CD4-positive, alpha-beta T cell treated with Interleukin-1 beta for 1 hour (primary cell): ENCODE measurements around the gene SYT3.
A peak's percentile ranks its signal among the peaks of the same experiment; 100 is the strongest.

Experiments used
- DNase-seq, 2 donors: peaks; one replicate each; pipeline ENCODE4 v3.0.0-alpha.2; 2020 to 2022

Gene SYT3

GRCh38 chr19:50639121-50640112 is at the start of gene SYT3:
TSS of gene SYT3 (minus strand) at chr19:50639881. CDS start at chr19:50637411, 2,470 bp downstream.
- DNase-seq, result peak; percentile 25 to 52

GRCh38 chr19:50688766-50689165 is 49.1 kb upstream of the SYT3 start:
- DNase-seq, result no peak

GRCh38 chr19:50686310-50687032 is 46.8 kb upstream of the SYT3 start:
- no peak for DNase-seq

- peak; percentile 78 to 89 for DNase-seq
Measured at GRCh38 chr19:50679177-50680125, 39.8 kb upstream of the SYT3 start.

- DNase-seq, result no peak
Measured at GRCh38 chr19:50678323-50678722, 38.6 kb upstream of the SYT3 start.

GRCh38 chr19:50677636-50678035 is 38.0 kb upstream of the SYT3 start:
- no peak for DNase-seq

- no peak for DNase-seq
Measured at GRCh38 chr19:50676625-50677197, 37.0 kb upstream of the SYT3 start.

- DNase-seq, result no peak
Measured at GRCh38 chr19:50673118-50673517, 33.4 kb upstream of the SYT3 start.

- DNase-seq, result no peak
Measured at GRCh38 chr19:50670102-50670380, 30.4 kb upstream of the SYT3 start.

GRCh38 chr19:50669302-50670101 is 29.8 kb upstream of the SYT3 start:
- DNase-seq, result peak; percentile 22 to 25

GRCh38 chr19:50668879-50669278 is 29.2 kb upstream of the SYT3 start:
- DNase-seq, result no peak

- DNase-seq, result no peak
Measured at GRCh38 chr19:50668416-50668815, 28.7 kb upstream of the SYT3 start.

GRCh38 chr19:50667759-50668231 is 28.1 kb upstream of the SYT3 start:
- no peak for DNase-seq

GRCh38 chr19:50667177-50667758 is 27.6 kb upstream of the SYT3 start:
- no peak for DNase-seq

- no peak for DNase-seq
Measured at GRCh38 chr19:50666346-50667176, 26.9 kb upstream of the SYT3 start.

- no peak for DNase-seq
Measured at GRCh38 chr19:50664204-50664603, 24.5 kb upstream of the SYT3 start.

- no peak for DNase-seq
Measured at GRCh38 chr19:50663482-50663790, 23.8 kb upstream of the SYT3 start.

- DNase-seq, result no peak
Measured at GRCh38 chr19:50662651-50663481, 23.2 kb upstream of the SYT3 start.
